Sigmoid colon (tissue), 7 donors: ENCODE data around the gene TUBGCP2. TPM values are rescaled to one million over a fixed set of nuclear protein-coding genes. Genes with fewer than 3 reads are reported as not detected.

Experiments
- DNase-seq: peaks from one replicate; pipeline ENCODE4 v3.0.0-alpha.2; 2019
- H3K27ac ChIP-seq, 4 donors: fragments of 200-600 bp; sonication (generic); one replicate each; pipeline ENCODE4 v1.5.1; 2016 to 2019; ENCODE audit warnings: mild to moderate bottlenecking in 1 of 4
- H3K27me3 ChIP-seq, 3 donors: fragments of 200-600 bp; sonication (generic); one replicate each; pipeline ENCODE4 v1.5.1; 2019; ENCODE audit warnings: mild to moderate bottlenecking in 1 of 3
- H3K36me3 ChIP-seq, 4 donors: fragments of 200-600 bp; sonication (generic); one replicate each; pipeline ENCODE4 v1.5.1; 2016 to 2019
- H3K4me1 ChIP-seq, 4 donors: fragments of 200-600 bp; sonication (generic); one replicate each; pipeline ENCODE4 v1.5.1; 2017 to 2019
- H3K4me3 ChIP-seq, 4 donors: fragments of 200-600 bp; sonication (generic); one replicate each; pipeline ENCODE4 v1.5.1; 2017 to 2019; ENCODE audit warnings: mild to moderate bottlenecking in 2 of 4, moderate library complexity in 1 of 4
- H3K9me3 ChIP-seq, 4 donors: fragments of 200-600 bp in 3 of 4; sonication (generic) in 3 of 4; one replicate each; pipeline versions ENCODE4 v1.5.1 to v1.6.1; 2013 to 2019
- CTCF ChIP-seq, 4 experiments: fragments of 450-650 bp in 3 of 4; fragments of 200-600 bp in 1 of 4; IDR thresholded peaks; one replicate each; pipeline ENCODE4 v1.5.1; 2016 to 2019; ENCODE audit warnings: antibody characterized with exemption in 4 of 4, mild to moderate bottlenecking in 3 of 4, moderate library complexity in 2 of 4
- EP300 ChIP-seq, 4 donors: sonication (generic); formaldehyde crosslinking; IDR thresholded peaks; one replicate each; pipeline ENCODE4 v1.6.1; 2017; ENCODE audit warnings: antibody characterized with exemption in 4 of 4
- POLR2A ChIP-seq, 2 donors: fragments of 450-650 bp; IDR thresholded peaks; one replicate each; pipeline ENCODE4 v1.6.1; 2016; ENCODE audit warnings: antibody characterized with exemption in 2 of 2, mild to moderate bottlenecking in 2 of 2, moderate library complexity in 2 of 2
- POLR2AphosphoS5 ChIP-seq, 4 donors: sonication (generic); formaldehyde crosslinking; IDR thresholded peaks; one replicate each; pipeline ENCODE4 v1.6.1; 2017; ENCODE audit warnings: antibody characterized with exemption in 4 of 4
- WGBS, 2 donors: extraction: QIAGEN DNeasy Blood & Tissue Kit; methylation state at CpG; one replicate each; pipeline ENCODE4 v1.1.7; 2013; 5-methylcytosine and 5-hydroxymethylcytosine counted together
- intact Hi-C: fragments of 100-400 bp; cut with DNase I; formaldehyde crosslinking; loops from one replicate; pipeline ENCODE4 v1.15.1; 2023
- polyA plus RNA-seq, 3 donors: library from polyadenylated mRNA; stranded (reverse); fragments of 200-250 nt; gene quantifications; one replicate each; pipeline ENCODE4 v1.2.3, GENCODE V29; 2013
- total RNA-seq, 4 donors: library from RNA; depleted of rRNA; stranded (reverse); fragments of >200 nt; gene quantifications; one replicate each; pipeline ENCODE4 v1.1.0, GENCODE V29; 2016
- donor health status: healthy with polysubstance abuse.
- donor health status: Bipolar disorder and iron deficiency.
- donor health status: healthy.

The TUBGCP2 gene
- total and polyA plus RNA-seq, 7 donors = 13.8 to 51.1 (median 27.2) TPM

GRCh38 chr10:133260895-133261725, 47.6 kb downstream of the TUBGCP2 start:
- H3K36me3 ChIP-seq = no peaks in the 10 kb centered on the region
- intact Hi-C loops = loop anchor here (1.0 to 5.0 kb wide), 2 partner anchors 47 to 116 kb away; partner anchors contain the start of genes PAOX, TUBGCP2 and ZNF511
- 16 to 22% methylated on average over 50 of the region's 50 CpGs for WGBS, 2 donors
- H3K27ac ChIP-seq = peak overlapping the region; percentile 87 to 95 (median 90)
- peaks cover 0 to 9% (median 0%) of the 10 kb centered on the region in 3 donors for H3K27me3 ChIP-seq
- no peak for TF ChIP-seq POLR2A (IDR thresholded peaks at IDR 0.05)
- TF ChIP-seq POLR2AphosphoS5 (IDR thresholded peaks at IDR 0.05) = no peak
- no peak for TF ChIP-seq CTCF (IDR thresholded peaks at IDR 0.05)
- TF ChIP-seq EP300 (IDR thresholded peaks at IDR 0.05) = no peak
- H3K4me3 ChIP-seq = peak overlapping the region; percentile 73 to 99 (median 88)
- H3K4me1 ChIP-seq = peaks cover 0 to 38% (median 27%) of the 10 kb centered on the region in 4 donors
- H3K9me3 ChIP-seq = no peaks in the 10 kb centered on the region
- DNase-seq = peak; percentile 82

GRCh38 chr10:133259602-133259989, 49.1 kb downstream of the TUBGCP2 start:
- H3K27ac ChIP-seq = peak overlapping the region in 3 of 4 donors; percentile 52 to 70 (median 62)
- no peak overlapping the region for H3K4me3 ChIP-seq
- TF ChIP-seq POLR2A (IDR thresholded peaks at IDR 0.05) (no peak), POLR2AphosphoS5 (IDR thresholded peaks at IDR 0.05) (no peak), CTCF (IDR thresholded peaks at IDR 0.05) (no peak), EP300 (IDR thresholded peaks at IDR 0.05) (no peak)
- H3K9me3 ChIP-seq = no peaks in the 10 kb centered on the region
- peaks cover 0 to 38% (median 27%) of the 10 kb centered on the region in 4 donors for H3K4me1 ChIP-seq
- intact Hi-C loops = no loop called here
- DNase-seq = no peak
- H3K27me3 ChIP-seq = peaks cover 0 to 9% (median 0%) of the 10 kb centered on the region in 3 donors
- 76 to 82% methylated on average over 12 of the region's 12 CpGs for WGBS, 2 donors
- H3K36me3 ChIP-seq = no peaks in the 10 kb centered on the region

GRCh38 chr10:133258818-133259601, 49.7 kb downstream of the TUBGCP2 start:
- H3K36me3 ChIP-seq = no peaks in the 10 kb centered on the region
- peaks cover 0 to 38% (median 27%) of the 10 kb centered on the region in 4 donors for H3K4me1 ChIP-seq
- H3K9me3 ChIP-seq = no peaks in the 10 kb centered on the region
- intact Hi-C loops = no loop called here
- H3K4me3 ChIP-seq = no peak overlapping the region
- peak overlapping the region; percentile 39 to 70 (median 57) for H3K27ac ChIP-seq
- DNase-seq = peak; percentile 90
- 42 to 76% methylated on average over 24 of the region's 24 CpGs for WGBS, 2 donors
- TF ChIP-seq EP300 (IDR thresholded peaks at IDR 0.05) = peak in 1 of 4 donors; percentile 58
- TF ChIP-seq POLR2AphosphoS5 (IDR thresholded peaks at IDR 0.05) = peak in 2 of 4 donors; percentile 24 to 74
- no peak for TF ChIP-seq CTCF (IDR thresholded peaks at IDR 0.05)
- no peak for TF ChIP-seq POLR2A (IDR thresholded peaks at IDR 0.05)
- H3K27me3 ChIP-seq = peaks cover 0 to 9% (median 0%) of the 10 kb centered on the region in 3 donors

- Histone ChIP-seq H3K27me3 (peaks cover 0 to 9% (median 0%) of the 10 kb centered on the region in 3 donors), H3K36me3 (no peaks in the 10 kb centered on the region), H3K4me3 (no peak overlapping the region), H3K27ac (peak overlapping the region; percentile 9 to 70 (median 41)), H3K9me3 (no peaks in the 10 kb centered on the region), H3K4me1 (peaks cover 0 to 38% (median 27%) of the 10 kb centered on the region in 4 donors)
- TF ChIP-seq CTCF (IDR thresholded peaks at IDR 0.05) = no peak
- no peak for TF ChIP-seq POLR2AphosphoS5 (IDR thresholded peaks at IDR 0.05)
- TF ChIP-seq EP300 (IDR thresholded peaks at IDR 0.05) = no peak
- no peak for TF ChIP-seq POLR2A (IDR thresholded peaks at IDR 0.05)
- WGBS, 2 donors = 42 to 44% methylated on average over 21 of the region's 21 CpGs
- no peak for DNase-seq
- intact Hi-C loops = no loop called here
Observed at GRCh38 chr10:133258066-133258817, 50.4 kb downstream of the TUBGCP2 start.
